GM12892 (cell line): ENCODE data around the gene GPR152.

ENCODE experiments used
- POLR2A ChIP-seq: IDR thresholded peaks from 2 replicates; pipeline ENCODE4 v1.6.1; 2011; ENCODE audit warnings: low read depth, low read length, control low read depth
- POLR2AphosphoS5 ChIP-seq: IDR thresholded peaks from 2 replicates; pipeline ENCODE4 v1.6.1; 2011; ENCODE audit warnings: low read depth, low read length, control low read depth

GRCh38 chr11:67405688-67406339 lies 46.7 kb downstream of the GPR152 start:
- TF ChIP-seq POLR2A (no peak), POLR2AphosphoS5 (no peak)
